Endothelial cell of hepatic sinusoid (primary cell): Measurements from ENCODE around the gene HS3ST4.
"Not testable (repeated sequence)": the region's sequence is repeated elsewhere in the genome, so short reads cannot be mapped to it uniquely, and the experiment has no call there.

Source experiments
- in situ Hi-C: cut with HindIII; loops from 2 replicates; pipeline ENCODE4 v1.10.0; 2017; ENCODE audit warnings: low sequenced_read_pairs

HS3ST4 gene

GRCh38 chr16:25966172-25967097 is 274.7 kb downstream of the HS3ST4 start:
- in situ Hi-C loops: no loop called here

GRCh38 chr16:25977121-25977520 is 285.4 kb downstream of the HS3ST4 start:
- in situ Hi-C loops: no loop called here

GRCh38 chr16:25978218-25978617 is 286.5 kb downstream of the HS3ST4 start:
- in situ Hi-C loops: no loop called here

GRCh38 chr16:25988084-25988483 is 296.3 kb downstream of the HS3ST4 start:
- in situ Hi-C loops: no loop called here

GRCh38 chr16:25988882-25989281 is 297.1 kb downstream of the HS3ST4 start:
- in situ Hi-C loops: no loop called here

- in situ Hi-C loops: no loop called here
Measured at GRCh38 chr16:25996052-25996451, 304.3 kb downstream of the HS3ST4 start.

GRCh38 chr16:26005336-26005735 is 313.6 kb downstream of the HS3ST4 start:
- in situ Hi-C loops: no loop called here

- in situ Hi-C loops: no loop called here
Measured at GRCh38 chr16:26012376-26012775, 320.6 kb downstream of the HS3ST4 start.

GRCh38 chr16:26015776-26016175 is 324.0 kb downstream of the HS3ST4 start:
- in situ Hi-C loops: no loop called here

- in situ Hi-C loops: no loop called here
Measured at GRCh38 chr16:26016989-26017388, 325.2 kb downstream of the HS3ST4 start.

GRCh38 chr16:26019381-26020242 is 327.9 kb downstream of the HS3ST4 start:
- in situ Hi-C loops: no loop called here

GRCh38 chr16:26026709-26027450 is 335.1 kb downstream of the HS3ST4 start:
- in situ Hi-C loops: no loop called here

- in situ Hi-C loops: no loop called here
Measured at GRCh38 chr16:26031286-26031685, 339.5 kb downstream of the HS3ST4 start.

- in situ Hi-C loops: not testable (repeated sequence)
Measured at GRCh38 chr16:26032661-26033060, 340.9 kb downstream of the HS3ST4 start.

GRCh38 chr16:26041952-26042668 is 350.4 kb downstream of the HS3ST4 start:
- in situ Hi-C loops: no loop called here

- in situ Hi-C loops: no loop called here
Measured at GRCh38 chr16:26050472-26050871, 358.7 kb downstream of the HS3ST4 start.

GRCh38 chr16:26051063-26051462 is 359.3 kb downstream of the HS3ST4 start:
- in situ Hi-C loops: no loop called here

- in situ Hi-C loops: no loop called here
Measured at GRCh38 chr16:26053889-26054288, 362.1 kb downstream of the HS3ST4 start.

- in situ Hi-C loops: no loop called here
Measured at GRCh38 chr16:26058326-26058725, 366.6 kb downstream of the HS3ST4 start.
